Measurements from ENCODE around the gene GTF3C1.
"Not testable (repeated sequence)": the region's sequence is repeated elsewhere in the genome, so short reads cannot be mapped to it uniquely, and the experiment has no call there.

Gene GTF3C1

DNA sequence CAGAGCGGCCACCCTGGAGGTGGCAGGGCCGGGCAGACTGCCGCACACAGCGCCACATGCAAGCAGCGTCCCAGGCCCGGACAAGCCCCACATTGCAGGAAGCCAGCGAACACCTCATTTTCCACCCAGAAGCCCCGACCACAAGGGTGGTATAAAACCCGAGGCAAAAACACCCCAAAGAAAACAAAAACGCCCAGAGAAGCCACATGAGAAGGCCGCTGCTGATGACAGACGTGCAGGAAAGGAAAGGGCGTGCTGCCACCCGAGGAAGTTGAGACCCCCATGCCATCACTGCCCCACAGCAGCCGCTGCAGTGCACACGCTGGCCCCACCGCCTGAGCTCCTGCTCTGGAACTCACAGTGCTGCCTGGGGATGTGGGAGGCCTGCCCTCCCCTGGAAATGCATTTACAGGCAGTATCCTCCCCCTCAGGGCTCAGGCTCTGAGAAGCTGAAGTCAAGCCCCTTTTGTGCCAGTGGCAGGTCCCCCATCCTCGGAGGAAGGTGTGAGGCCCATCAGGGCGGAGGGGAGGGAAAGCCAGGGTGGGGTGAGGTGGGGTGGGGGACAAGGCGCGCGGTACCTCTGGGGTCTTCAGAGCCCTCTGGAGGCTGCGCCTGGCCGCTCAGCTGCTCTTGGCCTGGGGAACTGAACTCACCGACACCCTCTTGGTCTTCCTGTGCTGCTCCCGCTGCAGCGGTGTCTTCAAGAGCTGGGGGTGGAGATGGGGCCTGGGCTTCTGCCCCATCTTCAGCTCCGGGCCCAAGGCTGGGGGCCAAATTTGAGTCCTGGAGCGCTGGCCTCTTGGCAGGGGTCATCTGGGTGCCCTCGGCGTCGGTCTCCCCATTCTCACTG is 85.7 kb downstream of the GTF3C1 start:
- Mint-ChIP-seq H3K9me3 (no peaks in the 10 kb centered on the region), H3K4me1 (no peaks in the 10 kb centered on the region), H3K27me3 (no peaks in the 10 kb centered on the region), H3K27ac (no peak overlapping the region), H3K36me3 (peaks cover 38% of the 10 kb centered on the region), H3K4me3 (no peak overlapping the region)
- DNase-seq (ENCODE audit: low spot score in 2 of 2), result no peak
- no peak for ATAC-seq (ENCODE audit: low read depth)

- DNase-seq (ENCODE audit: low spot score in 2 of 2) (no peak), ATAC-seq (ENCODE audit: low read depth) (no peak)
- peaks cover 33% of the 10 kb centered on the region for H3K36me3 Mint-ChIP-seq
- H3K4me1 Mint-ChIP-seq, result no peaks in the 10 kb centered on the region
- no peaks in the 10 kb centered on the region for H3K9me3 Mint-ChIP-seq
- H3K27me3 Mint-ChIP-seq, result no peaks in the 10 kb centered on the region
- H3K27ac Mint-ChIP-seq, result no peak overlapping the region
- no peak overlapping the region for H3K4me3 Mint-ChIP-seq
Observed at GRCh38 chr16:27462846-27463682, 86.6 kb downstream of the GTF3C1 start.

GRCh38 chr16:27462200-27462845 is 87.4 kb downstream of the GTF3C1 start:
- Mint-ChIP-seq H3K9me3 (no peaks in the 10 kb centered on the region), H3K36me3 (peaks cover 26% of the 10 kb centered on the region), H3K4me1 (no peaks in the 10 kb centered on the region), H3K27me3 (no peaks in the 10 kb centered on the region), H3K27ac (no peak overlapping the region), H3K4me3 (no peak overlapping the region)
- no peak for ATAC-seq (ENCODE audit: low read depth)
- no peak for DNase-seq (ENCODE audit: low spot score in 2 of 2)

DNA sequence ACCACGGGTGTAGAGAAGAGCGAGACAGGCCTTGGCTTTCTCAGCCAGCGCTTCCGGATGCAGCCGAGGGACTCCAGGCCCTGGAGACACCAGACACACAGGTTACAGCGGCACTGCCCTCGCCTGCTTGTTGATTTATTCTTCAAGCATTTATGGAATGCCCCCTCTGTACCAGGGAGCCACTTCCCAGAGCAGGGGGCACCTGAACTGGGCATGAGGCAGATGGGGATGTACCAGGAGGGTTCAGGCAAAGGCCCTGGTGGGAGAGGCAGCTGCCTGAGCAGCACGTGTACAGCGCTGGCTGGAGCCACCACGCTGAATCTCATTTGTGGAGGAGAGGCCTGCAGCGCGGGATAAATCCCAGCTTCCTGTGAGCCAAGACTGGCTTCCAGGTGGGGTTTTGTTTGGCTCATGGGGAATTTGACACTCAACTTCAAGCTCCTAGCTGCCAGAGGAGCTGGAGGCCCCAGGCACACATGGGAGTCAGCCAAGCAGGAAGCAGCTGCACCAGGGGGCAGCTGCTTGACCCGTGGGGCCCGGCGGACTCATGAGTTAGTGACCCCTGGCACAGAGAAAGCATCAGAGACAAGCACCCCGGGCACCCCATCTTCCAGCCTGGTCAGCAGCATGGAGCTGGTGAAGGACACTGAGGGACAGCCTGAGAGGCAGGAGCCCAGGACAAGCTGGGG is 88.1 kb downstream of the GTF3C1 start:
- ATAC-seq (ENCODE audit: low read depth), result no peak
- Mint-ChIP-seq H3K27ac (no peak overlapping the region), H3K4me1 (peaks cover 4% of the 10 kb centered on the region), H3K36me3 (peaks cover 24% of the 10 kb centered on the region), H3K4me3 (no peak overlapping the region), H3K27me3 (no peaks in the 10 kb centered on the region), H3K9me3 (no peaks in the 10 kb centered on the region)
- DNase-seq (ENCODE audit: low spot score in 2 of 2), result no peak

GRCh38 chr16:27460663-27461482 is 88.8 kb downstream of the GTF3C1 start:
- Mint-ChIP-seq H3K4me1 (peaks cover 7% of the 10 kb centered on the region), H3K27me3 (peaks cover 3% of the 10 kb centered on the region), H3K36me3 (peaks cover 16% of the 10 kb centered on the region), H3K27ac (no peak overlapping the region), H3K9me3 (no peaks in the 10 kb centered on the region), H3K4me3 (no peak overlapping the region)
- no peak for DNase-seq (ENCODE audit: low spot score in 2 of 2)
- ATAC-seq (ENCODE audit: low read depth), result no peak

GRCh38 chr16:27460213-27460612 is 89.5 kb downstream of the GTF3C1 start:
- ATAC-seq (ENCODE audit: low read depth), result no peak

GRCh38 chr16:27458987-27459688 is 90.6 kb downstream of the GTF3C1 start:
- peaks cover 3% of the 10 kb centered on the region for H3K27me3 Mint-ChIP-seq
- H3K4me1 Mint-ChIP-seq, result peaks cover 7% of the 10 kb centered on the region
- peaks cover 9% of the 10 kb centered on the region for H3K36me3 Mint-ChIP-seq
- no peak overlapping the region for H3K4me3 Mint-ChIP-seq
- no peaks in the 10 kb centered on the region for H3K9me3 Mint-ChIP-seq
- no peak overlapping the region for H3K27ac Mint-ChIP-seq
- DNase-seq (ENCODE audit: low spot score in 2 of 2) (no peak), ATAC-seq (ENCODE audit: low read depth) (no peak)

More at GRCh38 chr16:27460213-27460612, 89.5 kb downstream of the GTF3C1 start:
- DNase-seq (ENCODE audit: low spot score in 2 of 2), result no peak
- no peak overlapping the region for H3K27ac Mint-ChIP-seq
- no peak overlapping the region for H3K4me3 Mint-ChIP-seq
- no peaks in the 10 kb centered on the region for H3K9me3 Mint-ChIP-seq
- H3K27me3 Mint-ChIP-seq, result peaks cover 3% of the 10 kb centered on the region
- peaks cover 7% of the 10 kb centered on the region for H3K4me1 Mint-ChIP-seq
- H3K36me3 Mint-ChIP-seq, result peaks cover 13% of the 10 kb centered on the region

- peaks cover 7% of the 10 kb centered on the region for H3K36me3 Mint-ChIP-seq
- H3K4me3 Mint-ChIP-seq, result no peak overlapping the region
- H3K27ac Mint-ChIP-seq, result no peak overlapping the region
- ATAC-seq (ENCODE audit: low read depth), result no peak
- peaks cover 5% of the 10 kb centered on the region for H3K27me3 Mint-ChIP-seq
- DNase-seq (ENCODE audit: low spot score in 2 of 2), result no peak
- H3K4me1 Mint-ChIP-seq, result peaks cover 9% of the 10 kb centered on the region
- H3K9me3 Mint-ChIP-seq, result no peaks in the 10 kb centered on the region
Observed at GRCh38 chr16:27458258-27458657, 91.5 kb downstream of the GTF3C1 start.

GRCh38 chr16:27457605-27457900 is 92.2 kb downstream of the GTF3C1 start:
- ATAC-seq (ENCODE audit: low read depth); H3K36me3 Mint-ChIP-seq; H3K27me3 Mint-ChIP-seq; DNase-seq (ENCODE audit: low spot score in 2 of 2); H3K4me3 Mint-ChIP-seq; H3K9me3 Mint-ChIP-seq; H3K27ac Mint-ChIP-seq: not testable (repeated sequence)
- peaks cover 12% of the 10 kb centered on the region for H3K4me1 Mint-ChIP-seq

- H3K27ac Mint-ChIP-seq, result peak overlapping the region; percentile 11
- peaks cover 16% of the 10 kb centered on the region for H3K27me3 Mint-ChIP-seq
- H3K36me3 Mint-ChIP-seq, result peaks cover 7% of the 10 kb centered on the region
- no peak overlapping the region for H3K4me3 Mint-ChIP-seq
- peaks cover 20% of the 10 kb centered on the region for H3K4me1 Mint-ChIP-seq
- DNase-seq (ENCODE audit: low spot score in 2 of 2) (no peak), ATAC-seq (ENCODE audit: low read depth) (no peak)
- no peaks in the 10 kb centered on the region for H3K9me3 Mint-ChIP-seq
Observed at GRCh38 chr16:27455700-27456099, 94.0 kb downstream of the GTF3C1 start.

GRCh38 chr16:27453494-27453825 is 96.3 kb downstream of the GTF3C1 start:
- Mint-ChIP-seq H3K27me3 (peaks cover 16% of the 10 kb centered on the region), H3K27ac (peak overlapping the region; percentile 11), H3K4me1 (peaks cover 30% of the 10 kb centered on the region), H3K36me3 (no peaks in the 10 kb centered on the region), H3K4me3 (no peak overlapping the region), H3K9me3 (no peaks in the 10 kb centered on the region)
- no peak for ATAC-seq (ENCODE audit: low read depth)
- no peak for DNase-seq (ENCODE audit: low spot score in 2 of 2)

GRCh38 chr16:27452569-27453493 is 96.9 kb downstream of the GTF3C1 start:
- DNase-seq (ENCODE audit: low spot score in 2 of 2) (no peak), ATAC-seq (ENCODE audit: low read depth) (no peak)
- no peaks in the 10 kb centered on the region for H3K9me3 Mint-ChIP-seq
- H3K27me3 Mint-ChIP-seq, result peaks cover 18% of the 10 kb centered on the region
- peaks cover 2% of the 10 kb centered on the region for H3K36me3 Mint-ChIP-seq
- H3K4me1 Mint-ChIP-seq, result peaks cover 32% of the 10 kb centered on the region
- H3K27ac Mint-ChIP-seq, result peak overlapping the region; percentile 11
- no peak overlapping the region for H3K4me3 Mint-ChIP-seq
